DOHH2 (cell line): ENCODE results near the gene CCDC171.
"Not testable (repeated sequence)": the region's sequence is repeated elsewhere in the genome, so short reads cannot be mapped to it uniquely, and the experiment has no call there.

Experiments used
- H3F3A ChIP-seq: fragments of 200-600 bp; sonication (generic), shearing (Covaris generic); 2 replicates; pipeline ENCODE4 v1.6.0; 2016; ENCODE audit warnings: antibody characterized with exemption, mild to moderate bottlenecking; ENCODE audit not compliant: control insufficient read depth, insufficient read depth
- H3K27ac ChIP-seq: fragments of 200-600 bp; sonication (generic); 2 replicates; pipeline ENCODE4 v1.5.1; 2014; ENCODE audit warnings: low read depth, mild to moderate bottlenecking, low read length, moderate library complexity
- H3K27me3 ChIP-seq: fragments of 200-600 bp; sonication (generic); 2 replicates; pipeline ENCODE4 v1.6.1; 2014; ENCODE audit warnings: mild to moderate bottlenecking, low read length, mixed read lengths; ENCODE audit not compliant: control insufficient read depth
- H3K36me3 ChIP-seq: fragments of 200-600 bp; sonication (generic); 2 replicates; pipeline ENCODE4 v1.6.1; 2014; ENCODE audit warnings: mild to moderate bottlenecking, low read length, moderate library complexity, mixed read lengths; ENCODE audit not compliant: control insufficient read depth
- H3K4me1 ChIP-seq: fragments of 200-600 bp; sonication (generic); 2 replicates; pipeline ENCODE4 v1.6.1; 2014; ENCODE audit warnings: mild to moderate bottlenecking, low read length, mixed read lengths; ENCODE audit not compliant: control insufficient read depth
- H3K4me2 ChIP-seq: fragments of 200-600 bp; sonication (generic); 2 replicates; pipeline ENCODE4 v1.6.0; 2014; ENCODE audit warnings: mild to moderate bottlenecking, low read length, moderate library complexity
- H3K4me3 ChIP-seq: fragments of 200-600 bp; sonication (generic); 2 replicates; pipeline ENCODE4 v1.5.1; 2014; ENCODE audit warnings: mild to moderate bottlenecking, low read length, mixed read lengths
- H3K79me2 ChIP-seq: fragments of 200-600 bp; sonication (generic); 2 replicates; pipeline ENCODE4 v1.6.1; 2014; ENCODE audit warnings: mild to moderate bottlenecking, low read length, mixed read lengths; ENCODE audit not compliant: control insufficient read depth
- H3K9me2 ChIP-seq: fragments of 200-600 bp; sonication (generic); replicated peaks from 2 replicates; pipeline ENCODE4 v1.6.1; 2014; ENCODE audit warnings: mild to moderate bottlenecking, low read length, mixed read lengths; ENCODE audit not compliant: control insufficient read depth
- H3K9me3 ChIP-seq: fragments of 200-600 bp; sonication (generic); 2 replicates; pipeline ENCODE4 v1.6.1; 2014; ENCODE audit warnings: antibody characterized with exemption, low read length, mixed read lengths; ENCODE audit not compliant: control insufficient read depth, insufficient read depth
- H4K20me1 ChIP-seq: fragments of 200-600 bp; sonication (generic); 2 replicates; pipeline ENCODE4 v1.6.0; 2014; ENCODE audit warnings: low read depth, mild to moderate bottlenecking, antibody characterized with exemption, low read length, moderate library complexity; ENCODE audit not compliant: control insufficient read depth, insufficient read depth
- CTCF ChIP-seq: fragments of 200-600 bp; sonication (generic); IDR thresholded peaks from one replicate; pipeline ENCODE4 v1.5.1; 2014; ENCODE audit warnings: antibody characterized with exemption, mild to moderate bottlenecking, low read depth, low read length; ENCODE audit not compliant: poor library complexity, severe bottlenecking
- EZH2phosphoT487 ChIP-seq: fragments of 200-600 bp; sonication (generic); IDR thresholded peaks from 2 replicates; pipeline ENCODE4 v1.6.1; 2017; ENCODE audit warnings: borderline replicate concordance, mild to moderate bottlenecking, antibody characterized with exemption, low read length, moderate library complexity, mixed read lengths

CCDC171 gene

GRCh38 chr9:15697446-15697851 is 144.6 kb downstream of the CCDC171 start:
- Histone ChIP-seq H3K4me1 (no peaks in the 10 kb centered on the region), H3K27me3 (no peaks in the 10 kb centered on the region), H4K20me1 (no peaks in the 10 kb centered on the region), H3K27ac (no peak overlapping the region), H3F3A (no peaks in the 10 kb centered on the region), H3K36me3 (no peaks in the 10 kb centered on the region), H3K79me2 (no peaks in the 10 kb centered on the region), H3K4me2 (no peak overlapping the region), H3K4me3 (no peak overlapping the region), H3K9me3 (no peaks in the 10 kb centered on the region), H3K9me2 (no peaks in the 10 kb centered on the region)
- TF ChIP-seq EZH2phosphoT487 (no peak), CTCF (no peak)

- H3K4me2 ChIP-seq, H3K36me3 ChIP-seq, H3K27me3 ChIP-seq, H3K9me2 ChIP-seq, H3K79me2 ChIP-seq, H3K27ac ChIP-seq, H3K4me3 ChIP-seq, H4K20me1 ChIP-seq, H3K9me3 ChIP-seq, H3K4me1 ChIP-seq, H3F3A ChIP-seq: not testable (repeated sequence)
These were observed 147.2 kb downstream of the CCDC171 start for GRCh38 chr9:15699876-15700559.

GRCh38 chr9:15707000-15707399 is 154.2 kb downstream of the CCDC171 start:
- TF ChIP-seq EZH2phosphoT487 (no peak), CTCF (no peak)

GRCh38 chr9:15711531-15711930 is 158.7 kb downstream of the CCDC171 start:
- H3K27ac ChIP-seq: no peak overlapping the region
- no peaks in the 10 kb centered on the region for H4K20me1 ChIP-seq
- H3K9me3 ChIP-seq: no peaks in the 10 kb centered on the region
- no peaks in the 10 kb centered on the region for H3F3A ChIP-seq
- no peak overlapping the region for H3K4me2 ChIP-seq
- no peak for TF ChIP-seq CTCF
- TF ChIP-seq EZH2phosphoT487: no peak
- H3K4me1 ChIP-seq: no peaks in the 10 kb centered on the region
- no peaks in the 10 kb centered on the region for H3K9me2 ChIP-seq
- no peaks in the 10 kb centered on the region for H3K79me2 ChIP-seq
- H3K27me3 ChIP-seq: no peaks in the 10 kb centered on the region
- no peak overlapping the region for H3K4me3 ChIP-seq
- no peaks in the 10 kb centered on the region for H3K36me3 ChIP-seq

More at GRCh38 chr9:15707000-15707399, 154.2 kb downstream of the CCDC171 start:
- Histone ChIP-seq H3K4me1 (no peaks in the 10 kb centered on the region), H3K9me2 (no peaks in the 10 kb centered on the region), H3K27ac (no peak overlapping the region), H3K4me2 (no peak overlapping the region), H3K27me3 (no peaks in the 10 kb centered on the region), H3K4me3 (no peak overlapping the region), H3K79me2 (no peaks in the 10 kb centered on the region), H3F3A (no peaks in the 10 kb centered on the region), H3K36me3 (no peaks in the 10 kb centered on the region), H3K9me3 (no peaks in the 10 kb centered on the region), H4K20me1 (no peaks in the 10 kb centered on the region)
